HG02642 (cell line): ENCODE measurements around the gene CDC42SE2.
"Not testable (repeated sequence)": the region's sequence is repeated elsewhere in the genome, so short reads cannot be mapped to it uniquely, and the experiment has no call there.

Experiments
- ATAC-seq: cut with Tn5 transposase; IDR thresholded peaks from one replicate; pipeline ENCODE4 v1.9.1; 2021; ENCODE audit warnings: mild to moderate bottlenecking; ENCODE audit not compliant: unreplicated experiment, poor library complexity

CDC42SE2 gene

DNA sequence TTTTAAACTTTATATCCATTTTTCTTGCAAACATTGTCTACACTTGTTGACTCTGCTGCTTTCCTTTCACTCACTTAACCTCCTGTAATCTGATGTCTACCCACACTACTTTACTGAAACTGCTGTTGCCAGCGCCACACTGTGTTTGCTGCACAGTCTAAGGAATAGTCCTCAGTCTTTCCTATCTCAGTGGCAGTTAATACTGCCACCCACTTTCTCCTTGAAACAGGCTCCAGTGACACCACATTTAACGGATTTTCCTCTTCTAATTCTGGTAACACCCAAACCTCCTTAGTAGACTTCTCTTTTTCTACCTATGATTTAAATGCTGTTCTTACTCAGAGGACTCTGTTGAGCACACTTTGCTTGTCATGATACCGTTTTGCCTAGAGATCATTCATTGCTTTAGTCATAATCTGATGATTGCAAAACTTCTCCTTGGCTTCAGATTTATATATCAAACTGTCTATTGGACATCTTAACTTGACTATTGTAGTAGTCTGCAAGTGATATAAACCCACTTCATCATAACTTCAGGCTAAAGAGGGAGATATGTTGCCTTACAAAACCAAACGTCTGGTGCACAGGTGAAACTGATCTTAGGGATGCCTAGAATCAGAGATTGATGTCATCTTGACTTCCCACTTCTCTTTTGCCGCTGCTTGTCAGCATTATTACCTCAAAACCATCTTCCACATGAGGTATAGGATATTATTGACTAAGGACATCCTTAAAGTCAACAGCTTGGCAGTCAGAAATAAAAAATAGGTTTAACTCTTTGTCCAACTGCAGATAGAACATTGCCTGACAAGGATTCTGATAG lies 94.1 kb downstream of the CDC42SE2 start:
- peak; percentile 49 for ATAC-seq

DNA sequence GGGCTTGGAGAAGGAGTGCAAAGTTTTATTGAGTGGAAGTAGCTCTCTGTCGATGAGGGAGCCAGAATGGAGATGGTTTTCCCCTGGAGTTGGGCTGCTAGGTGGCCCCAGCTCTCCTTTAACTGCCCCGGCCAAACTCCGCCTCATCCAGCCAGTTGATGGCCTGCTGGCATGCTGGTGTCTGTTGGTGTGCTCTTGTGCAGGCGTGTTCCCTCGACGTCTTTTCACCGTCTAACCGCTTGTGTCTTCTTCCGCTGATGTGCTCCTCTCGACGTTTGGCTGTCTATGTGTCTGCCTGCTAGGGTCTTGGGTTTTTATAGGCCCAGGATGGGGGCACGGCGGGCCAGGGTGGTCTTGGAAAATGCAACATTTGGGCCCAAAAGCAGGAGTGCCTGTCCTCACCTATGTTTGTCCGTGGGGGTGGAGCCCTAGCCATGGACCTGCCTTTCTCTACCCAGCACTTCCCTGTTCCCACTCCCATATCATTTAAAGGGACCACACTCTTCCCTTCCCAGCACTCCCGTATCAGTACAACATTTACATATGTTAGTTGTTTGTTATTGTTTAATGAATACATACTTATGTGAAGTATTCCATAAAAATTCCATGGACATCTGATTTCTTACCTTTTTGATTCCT lies 97.9 kb downstream of the CDC42SE2 start:
- ATAC-seq, result no peak

DNA sequence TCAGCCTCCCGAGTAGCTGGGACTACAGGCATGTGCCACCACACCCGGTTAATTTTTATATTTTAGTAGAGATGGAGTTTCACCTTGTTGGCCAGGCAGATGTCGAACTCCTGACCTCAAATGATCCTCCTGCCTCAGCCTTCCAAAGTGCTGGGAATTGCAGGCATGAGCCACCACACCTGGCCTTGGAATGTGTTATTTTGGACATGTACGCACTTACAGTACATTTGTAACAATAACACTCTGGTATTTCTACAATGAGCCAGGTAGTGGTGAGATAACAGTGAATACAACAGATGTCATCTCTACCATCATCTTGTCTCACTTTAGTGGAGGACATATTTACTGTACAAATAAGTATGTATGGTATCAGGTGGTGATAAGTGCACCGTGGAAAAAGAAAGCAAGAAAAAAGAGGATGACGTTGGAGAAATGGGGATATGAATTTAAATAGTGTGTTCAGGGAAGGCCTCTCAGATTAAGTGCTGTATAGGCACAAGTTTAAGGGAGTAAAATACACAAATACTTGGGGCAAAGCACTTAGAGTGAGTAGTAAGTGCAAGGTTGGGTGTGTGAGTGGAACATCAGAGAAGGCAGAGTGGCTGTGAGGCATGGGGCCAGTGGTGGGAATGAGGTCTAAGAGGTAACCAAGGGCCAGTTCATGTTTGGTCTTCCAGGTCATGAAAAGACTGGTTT lies 100.1 kb downstream of the CDC42SE2 start:
- ATAC-seq, result no peak

DNA sequence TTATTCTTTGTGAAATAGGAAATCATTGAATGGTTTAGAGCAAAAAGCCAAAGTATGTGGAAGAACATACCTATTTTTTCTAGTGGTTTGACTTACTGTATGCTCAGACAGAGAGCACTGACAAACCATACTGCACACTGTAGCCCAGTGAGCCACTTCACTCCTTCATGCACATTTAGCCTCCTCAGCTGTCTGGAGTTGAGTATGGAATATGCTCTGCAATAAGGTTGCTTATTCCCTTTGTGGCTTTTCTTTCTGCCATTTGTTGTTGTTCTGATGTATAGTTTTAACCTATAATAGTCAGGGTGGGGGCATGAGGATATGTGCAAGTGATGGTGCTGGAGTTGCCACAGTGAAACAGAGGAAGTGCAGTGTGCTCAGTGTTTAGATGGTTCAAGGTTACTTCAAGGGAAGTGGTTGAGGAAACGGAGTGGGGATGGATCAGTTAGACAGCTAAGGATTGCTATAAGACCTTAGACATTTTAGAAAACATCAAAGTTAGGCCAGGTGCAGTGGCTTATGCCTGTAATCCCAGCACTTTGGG lies 100.7 kb downstream of the CDC42SE2 start:
- no peak for ATAC-seq

DNA sequence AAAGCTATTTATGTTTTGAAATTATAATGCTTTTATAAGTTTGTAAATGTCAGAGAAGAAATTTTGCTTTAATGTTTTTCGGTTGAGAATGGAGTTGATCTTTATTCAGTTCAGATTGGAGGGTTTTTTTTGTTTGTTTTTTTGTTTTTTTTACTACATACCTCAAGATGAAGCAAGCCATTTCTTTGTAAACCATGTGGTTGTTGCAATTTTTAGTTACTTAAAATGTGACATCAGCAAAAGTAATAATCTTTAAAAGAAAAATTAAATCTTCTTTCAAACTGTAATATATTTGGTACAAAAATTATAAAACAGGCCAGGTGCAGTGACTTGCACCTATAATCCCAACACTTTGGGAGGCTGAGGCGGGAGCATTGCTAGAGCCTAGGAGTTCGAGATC lies 102.6 kb downstream of the CDC42SE2 start:
- no peak for ATAC-seq

DNA sequence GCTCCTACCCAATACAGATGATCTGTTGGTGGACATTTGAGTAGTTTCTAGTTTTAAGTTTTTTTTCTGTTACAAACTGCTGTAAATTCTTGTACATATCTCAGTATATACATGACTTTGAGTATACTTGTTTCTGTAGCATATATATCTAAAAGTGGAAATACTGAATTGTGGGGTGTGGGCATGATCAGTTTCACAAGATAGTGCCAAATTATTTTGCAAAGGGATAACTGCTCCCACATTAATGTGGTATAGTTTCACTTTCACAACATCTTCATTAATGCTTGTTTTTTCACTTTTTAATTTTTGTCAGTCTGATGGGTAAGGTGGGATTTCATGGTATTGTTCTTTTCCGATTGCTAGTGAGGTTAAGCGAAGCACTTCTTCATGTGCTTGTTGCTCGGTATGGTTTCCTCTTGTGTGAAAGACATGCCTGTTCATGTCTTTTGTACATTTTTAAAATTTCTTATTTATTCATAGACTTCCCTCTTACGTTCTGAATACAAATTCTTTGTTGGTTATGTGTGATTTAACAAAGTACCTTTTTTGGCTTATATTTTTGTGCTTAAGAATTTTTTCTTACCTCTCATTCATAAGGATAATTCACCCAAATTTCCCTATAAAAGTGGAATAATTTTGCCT lies 103.5 kb downstream of the CDC42SE2 start:
- no peak for ATAC-seq

DNA sequence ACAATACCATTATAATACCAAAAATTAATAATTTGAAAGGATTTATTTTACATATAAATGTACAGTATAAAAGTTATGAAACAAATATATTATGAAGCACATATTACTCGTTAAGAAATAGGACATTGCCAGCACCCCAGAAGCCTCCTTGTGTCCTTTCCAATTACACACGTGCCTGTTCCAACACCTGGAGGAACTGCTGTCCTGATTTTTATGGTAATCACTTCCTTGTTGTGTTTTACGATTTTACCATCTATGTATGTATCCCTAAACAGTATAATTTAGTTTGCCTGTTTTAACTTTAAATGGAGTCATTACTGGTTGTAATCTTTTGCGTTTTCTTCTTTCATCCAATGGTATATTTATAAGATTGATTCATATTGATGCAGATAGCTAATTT lies 105.0 kb downstream of the CDC42SE2 start:
- ATAC-seq, result no peak

DNA sequence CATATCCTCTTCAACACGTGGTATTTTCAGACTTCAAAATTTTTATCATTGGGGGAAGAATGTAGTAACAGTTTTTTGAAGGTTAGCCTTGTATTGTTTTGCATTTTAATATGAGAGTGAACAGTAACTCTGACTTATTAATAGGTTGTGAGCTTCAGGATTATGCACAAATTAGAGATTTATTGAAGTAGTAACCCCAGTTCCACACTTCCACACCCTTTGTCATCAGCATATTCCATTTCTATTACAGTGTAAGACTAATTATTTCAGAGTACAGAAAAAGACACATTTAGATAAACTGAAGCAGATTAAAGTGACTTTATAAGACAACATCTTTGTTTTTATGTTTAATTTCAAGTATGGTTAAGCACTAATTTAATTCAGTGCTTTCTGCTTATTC lies 105.7 kb downstream of the CDC42SE2 start:
- no peak for ATAC-seq

DNA sequence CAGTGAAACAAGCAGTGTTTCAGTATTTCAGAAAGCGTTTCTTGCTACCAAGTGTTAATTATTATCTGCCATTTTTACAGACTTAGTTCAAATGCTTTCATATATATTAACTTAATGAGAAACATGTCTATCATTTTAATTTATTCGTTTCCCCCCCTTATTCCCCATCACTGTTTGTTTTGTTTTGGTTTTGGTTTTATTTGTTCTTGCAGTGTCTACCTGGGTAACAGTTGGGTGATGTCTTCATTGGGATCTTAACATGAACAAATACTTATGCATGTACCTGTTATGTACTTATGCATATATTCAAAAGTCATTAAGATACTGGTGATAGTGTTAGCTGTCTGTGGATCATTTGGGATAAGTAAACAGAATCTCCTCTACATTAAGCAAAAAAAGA lies 108.0 kb downstream of the CDC42SE2 start:
- no peak for ATAC-seq

DNA sequence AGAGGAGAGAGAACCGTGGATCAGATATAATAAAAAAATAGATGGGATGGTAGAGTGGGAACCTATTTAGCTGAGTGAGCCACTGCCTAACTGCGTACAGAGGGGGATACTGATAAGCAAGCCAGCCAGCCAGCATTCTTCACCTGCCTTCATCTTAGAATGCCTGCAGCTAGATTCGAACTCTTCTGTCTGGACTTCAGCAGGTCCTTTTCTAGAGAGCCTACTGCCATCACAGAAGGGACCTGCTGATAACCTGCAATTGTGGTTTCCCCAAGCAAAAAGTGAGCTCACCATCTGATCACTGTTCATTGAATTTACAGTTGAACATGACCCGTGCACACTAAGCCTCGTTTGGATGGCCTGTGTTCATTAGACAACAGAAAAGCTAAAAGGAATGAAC lies 109.4 kb downstream of the CDC42SE2 start:
- ATAC-seq, result no peak

DNA sequence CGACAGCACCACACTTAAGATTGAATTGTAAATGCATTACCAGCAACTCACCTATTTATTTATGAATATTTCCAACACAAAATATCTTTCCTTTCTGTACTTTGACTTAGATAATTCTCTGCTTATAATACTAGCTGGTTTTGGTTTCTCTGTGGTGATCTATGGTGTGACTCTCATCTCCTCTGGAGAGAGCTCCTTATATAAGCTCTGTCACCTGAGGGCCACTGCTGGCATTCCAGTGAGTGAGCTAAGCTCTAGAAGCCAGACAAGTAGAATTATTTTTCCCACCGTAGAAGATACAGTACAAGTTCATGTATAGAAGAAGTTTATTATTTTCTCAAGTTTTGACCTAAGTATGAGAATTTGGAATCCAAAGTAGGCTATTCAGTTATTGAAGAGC lies 111.5 kb downstream of the CDC42SE2 start:
- peak; percentile 32 for ATAC-seq

DNA sequence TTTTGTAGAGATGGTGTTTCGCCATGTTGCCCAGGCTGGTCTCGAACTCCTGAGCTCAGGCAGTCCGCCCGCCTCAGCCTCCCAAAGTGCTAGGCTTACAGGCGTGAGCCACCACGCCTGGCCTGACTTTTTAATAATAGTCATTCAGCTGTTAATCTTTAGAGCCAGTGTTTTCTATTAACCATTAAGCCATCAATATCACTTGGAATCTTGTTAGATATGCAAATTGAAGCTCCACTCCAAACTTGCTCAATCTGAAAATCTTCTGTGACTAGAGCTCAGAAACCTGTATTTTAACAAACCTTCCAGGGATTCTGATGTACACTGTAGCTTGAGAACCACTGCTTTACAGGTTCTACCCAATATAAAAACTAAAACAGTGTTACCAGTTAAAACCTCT lies 113.5 kb downstream of the CDC42SE2 start:
- ATAC-seq, result no peak

DNA sequence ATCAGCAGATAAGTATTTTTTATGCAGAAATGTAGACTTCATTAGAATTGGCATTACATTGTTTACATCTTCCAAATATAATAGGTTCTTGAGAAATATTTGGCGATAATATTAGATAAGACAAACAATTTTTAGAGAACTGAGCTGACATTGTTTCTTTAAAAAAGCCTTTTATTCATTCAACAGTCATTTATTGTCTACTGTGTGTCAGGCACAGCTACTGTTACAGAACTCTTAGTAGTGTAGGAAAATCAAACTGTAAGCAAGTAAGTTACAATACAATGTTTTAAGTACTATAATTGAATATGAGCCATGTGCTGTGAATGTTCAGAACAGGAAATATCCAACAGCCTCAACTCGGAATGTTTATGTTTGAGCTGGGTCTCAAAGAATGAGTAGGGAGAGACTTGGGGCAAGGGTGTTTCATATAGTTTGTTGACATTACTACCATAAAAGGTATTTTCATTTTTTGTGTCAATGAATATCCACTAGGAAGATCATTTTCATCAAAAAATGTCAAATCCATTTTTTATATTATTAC lies 114.0 kb downstream of the CDC42SE2 start:
- no peak for ATAC-seq

DNA sequence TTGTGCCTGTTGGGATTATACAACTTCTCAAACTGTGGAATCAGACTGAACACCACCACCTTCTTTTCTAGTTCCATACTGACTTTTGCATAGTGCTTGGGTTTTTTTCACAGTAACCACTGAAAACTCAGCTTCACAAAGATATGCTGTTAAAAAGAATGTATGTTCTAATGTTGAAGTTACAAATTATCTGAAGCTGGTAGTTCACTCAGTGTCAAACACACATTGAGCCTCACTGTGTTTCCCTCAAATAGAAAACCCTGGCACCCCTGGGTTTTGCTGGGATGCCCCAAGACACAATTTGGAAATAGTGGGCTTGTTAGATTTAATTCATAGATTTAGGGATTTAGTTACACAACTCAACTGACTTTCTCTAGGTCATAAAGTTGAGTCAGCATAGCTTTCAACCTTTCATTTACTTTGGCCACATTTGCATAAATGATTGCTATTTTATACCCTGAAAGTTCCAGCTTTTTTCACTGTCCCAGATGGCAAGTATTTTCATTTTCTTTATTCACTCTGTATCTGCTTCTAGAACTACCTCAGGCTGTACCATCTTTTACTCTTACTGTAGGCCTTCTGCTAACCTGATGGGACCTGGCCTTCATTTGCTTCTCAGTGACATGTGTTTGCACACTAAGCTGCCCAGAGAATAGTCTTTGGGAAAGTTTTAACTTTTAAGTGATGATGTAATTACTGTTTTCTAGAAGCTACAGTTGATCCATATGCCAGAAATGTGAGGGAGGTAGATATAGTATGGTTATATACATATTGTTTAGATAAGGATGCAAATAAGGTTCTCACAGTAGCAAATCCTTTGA lies 115.1 kb downstream of the CDC42SE2 start:
- ATAC-seq, result peak; percentile 26

DNA sequence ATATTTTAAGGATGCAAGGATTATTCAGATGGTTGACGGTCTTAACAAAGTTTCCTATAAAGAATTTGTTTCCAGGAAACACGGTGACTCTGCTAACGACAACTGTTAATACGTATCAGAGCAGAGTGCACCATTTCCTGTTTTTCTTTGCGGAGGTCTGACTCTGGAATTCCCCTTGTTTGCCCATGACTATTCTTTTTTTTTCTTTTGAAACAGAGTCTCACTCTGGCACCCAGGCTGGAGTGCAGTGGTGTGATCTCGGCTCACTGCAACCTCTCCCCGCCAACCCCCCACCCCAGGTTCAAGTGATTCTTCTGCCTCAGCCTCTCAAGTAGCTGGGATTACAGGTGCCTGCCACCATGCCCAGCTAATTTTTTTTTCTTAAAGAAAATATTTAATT lies 115.9 kb downstream of the CDC42SE2 start:
- peak; percentile 44 for ATAC-seq

DNA sequence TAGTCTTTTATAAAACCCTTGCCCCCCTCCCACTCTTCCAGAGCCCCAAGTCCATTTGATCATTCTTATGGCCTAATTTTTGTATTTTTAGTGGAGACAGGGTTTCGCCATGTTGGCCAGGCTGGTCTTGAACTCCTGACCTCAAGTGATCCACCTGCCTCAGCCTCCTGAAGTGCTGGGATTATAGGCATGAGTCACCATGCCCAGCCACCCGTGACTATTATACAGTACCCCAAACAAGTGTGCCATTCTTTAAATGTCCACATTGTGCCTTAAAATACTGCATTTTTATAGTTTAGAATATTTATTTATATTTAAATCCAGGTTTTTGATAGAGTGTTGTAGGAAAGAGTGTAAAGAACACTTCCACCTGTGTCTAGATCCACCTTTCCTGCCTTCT lies 116.4 kb downstream of the CDC42SE2 start:
- ATAC-seq, result not testable (repeated sequence)

DNA sequence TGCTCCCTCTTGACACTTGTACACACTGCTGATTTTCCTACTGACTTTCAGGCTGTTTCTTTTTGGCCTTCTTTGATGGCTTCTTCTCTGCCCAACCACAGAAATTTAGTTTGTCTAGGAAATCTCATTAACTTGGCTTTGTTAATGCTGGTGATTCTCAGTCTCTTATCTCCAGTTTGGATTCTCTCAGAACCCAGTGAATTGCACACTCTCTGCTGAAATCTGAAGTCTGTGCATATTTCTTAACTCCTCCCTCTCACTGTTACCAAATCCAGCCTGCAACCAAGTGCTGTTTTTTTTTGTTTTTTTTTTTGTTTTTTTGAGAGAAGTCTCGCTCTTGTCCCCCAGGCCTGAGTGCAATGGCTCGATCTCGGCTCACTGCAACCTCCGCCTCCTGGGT lies 117.2 kb downstream of the CDC42SE2 start:
- ATAC-seq, result no peak

DNA sequence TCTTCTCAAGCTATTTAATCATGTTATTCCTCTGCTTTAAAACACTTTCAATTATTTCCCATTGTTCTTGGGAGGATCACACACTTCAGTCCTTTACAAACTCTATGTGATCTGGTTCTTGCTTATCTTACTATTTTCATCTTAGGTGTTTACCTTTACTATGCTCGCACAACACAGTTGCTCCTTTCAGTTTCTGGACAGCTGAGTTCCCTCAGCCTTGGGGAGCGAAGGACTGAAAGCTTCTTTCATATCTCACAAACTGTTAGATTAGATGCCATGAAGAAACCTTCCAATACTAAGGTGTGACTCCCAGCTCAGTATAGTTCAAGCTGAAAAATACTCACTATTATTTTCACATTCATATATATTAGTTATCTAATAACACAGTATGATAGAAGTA lies 117.9 kb downstream of the CDC42SE2 start:
- ATAC-seq, result peak; percentile 53
